ENCODE measurements around the gene CD37. TPM values are rescaled to one million over a fixed set of nuclear protein-coding genes. Genes with fewer than 3 reads are reported as not detected.
A peak's percentile ranks its signal among the peaks of the same experiment; 100 is the strongest.

The CD37 gene
- polyA plus RNA-seq, 1 of the 3 experiments (the other 2 are of a cell fraction), result not detected

DNA sequence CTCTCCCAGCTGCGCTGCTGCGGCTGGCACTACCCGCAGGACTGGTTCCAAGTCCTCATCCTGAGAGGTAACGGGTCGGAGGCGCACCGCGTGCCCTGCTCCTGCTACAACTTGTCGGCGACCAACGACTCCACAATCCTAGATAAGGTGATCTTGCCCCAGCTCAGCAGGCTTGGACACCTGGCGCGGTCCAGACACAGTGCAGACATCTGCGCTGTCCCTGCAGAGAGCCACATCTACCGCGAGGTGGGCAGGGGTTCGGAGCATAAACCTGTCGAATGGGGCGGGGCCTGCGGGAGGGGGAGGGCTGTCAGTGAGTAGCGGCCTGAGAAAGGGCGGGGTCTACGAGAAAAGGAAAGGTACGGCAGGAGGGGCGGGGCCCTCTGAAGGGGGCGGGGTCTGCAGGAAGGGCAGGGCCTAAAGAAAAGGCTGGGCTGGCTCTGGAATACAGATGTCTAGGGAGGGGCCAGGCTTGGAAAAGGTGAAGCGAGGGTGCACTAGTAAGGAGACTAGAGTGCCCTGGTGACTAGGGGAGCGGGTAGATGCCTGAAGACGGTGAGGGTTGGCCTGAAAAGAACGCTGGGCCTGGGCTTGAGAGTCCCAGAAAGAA, 3.6 kb downstream of the CD37 start:
- Histone ChIP-seq H2AFZ (ENCODE audit: low read depth) (no peak overlapping the region), H3K9me2 (no peaks in the 10 kb centered on the region), H3K4me1 (ENCODE audit: control insufficient read depth in 1 of 2, insufficient read depth in 2 of 2, low read depth in 1 of 2, low read length in 1 of 2) (peaks cover 0 to 6% of the 10 kb centered on the region in 2 experiments; a peak in 1 of 4 replicates), H3K9ac (no peak overlapping the region), H3K36me3 (replicated peaks in 1 of 2; ENCODE audit: control insufficient read depth in 1 of 2, insufficient read depth in 2 of 2, low read length in 1 of 2) (peaks cover 17 to 20% of the 10 kb centered on the region in 2 experiments), H3K27ac (ENCODE audit: low read depth in 2 of 2, low read length in 1 of 2) (no peak overlapping the region), H3K4me2 (no peak overlapping the region), H3K4me3 (ENCODE audit: low read depth in 2 of 2, low read length in 1 of 2) (no peak overlapping the region; a peak in 1 of 4 replicates), H3F3A (replicated peaks; ENCODE audit: insufficient read depth) (peaks cover 2% of the 10 kb centered on the region), H4K20me1 (ENCODE audit: insufficient read depth) (peaks cover 2% of the 10 kb centered on the region; the same call in 1 of the 2 replicates), H3K9me3 (no peaks in the 10 kb centered on the region), H3K79me2 (ENCODE audit: insufficient read depth) (no peaks in the 10 kb centered on the region), H3K27me3 (ENCODE audit: insufficient read depth) (no peaks in the 10 kb centered on the region)
- ChIA-PET CTCF (no interaction called here), POLR2A (no interaction called here)
- peak; percentile 68 for DNase-seq
- 52% methylated on average over 29 of the region's 30 CpGs for WGBS (ENCODE audit: low lambda C conversion rate)
- no peak for TF ChIP-seq TAF1 (IDR thresholded peaks at IDR 0.05; ENCODE audit: borderline replicate concordance, low read depth, low read length)

DNA sequence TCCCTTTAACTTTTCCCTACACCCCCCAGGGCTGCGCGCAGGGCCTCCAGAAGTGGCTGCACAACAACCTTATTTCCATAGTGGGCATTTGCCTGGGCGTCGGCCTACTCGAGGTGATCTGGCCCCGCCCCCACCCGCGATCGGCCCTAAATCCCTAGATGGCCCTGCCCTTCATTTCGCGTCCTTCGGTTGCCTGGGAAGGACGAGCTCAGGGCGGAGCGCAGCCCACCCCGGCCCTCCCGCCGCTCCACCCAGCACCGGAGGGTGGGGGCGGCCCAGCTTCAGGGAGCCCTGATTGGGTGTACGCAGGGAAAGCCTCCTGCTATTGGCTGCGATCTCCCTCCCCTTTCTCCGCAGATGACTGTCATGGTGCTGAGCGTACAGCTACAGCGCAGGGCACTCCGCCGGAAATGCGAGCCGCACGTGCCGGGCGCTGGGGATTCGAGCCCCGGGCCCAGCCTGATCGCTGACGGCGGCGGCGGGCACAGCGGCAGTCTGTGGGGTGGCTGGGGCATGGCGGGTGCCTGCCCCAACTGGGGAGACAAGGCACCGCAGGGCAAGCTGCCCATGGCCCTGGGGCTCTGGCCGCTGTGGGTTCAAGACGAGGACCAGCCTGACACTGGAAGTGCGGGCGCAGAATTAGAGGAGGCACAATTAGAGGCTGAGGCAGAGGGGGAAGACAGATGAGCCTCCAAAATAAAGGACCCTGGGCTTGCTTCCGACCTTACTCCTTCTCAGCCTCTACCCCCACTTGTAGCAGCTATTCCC, 4.3 kb downstream of the CD37 start:
- no peak overlapping the region for H2AFZ ChIP-seq (ENCODE audit: low read depth)
- no peak overlapping the region for H3K9ac ChIP-seq
- no peak overlapping the region; a peak in 1 of 4 replicates for H3K4me3 ChIP-seq (ENCODE audit: low read depth in 2 of 2, low read length in 1 of 2)
- ChIA-PET CTCF (interaction anchor here (0.5 to 0.6 kb wide), 2 partner anchors 130 to 596 kb away, joined by 3 to 4 read pairs; no protein-coding TSS in a partner anchor), POLR2A (no interaction called here)
- H3K9me2 ChIP-seq, result no peaks in the 10 kb centered on the region
- peak; percentile 90 for DNase-seq
- H3K4me1 ChIP-seq (ENCODE audit: control insufficient read depth in 1 of 2, insufficient read depth in 2 of 2, low read depth in 1 of 2, low read length in 1 of 2), result peaks cover 0 to 6% of the 10 kb centered on the region in 2 experiments; a peak in 1 of 4 replicates
- peaks cover 2% of the 10 kb centered on the region for H3F3A ChIP-seq (replicated peaks; ENCODE audit: insufficient read depth)
- peaks cover 2% of the 10 kb centered on the region; the same call in 1 of the 2 replicates for H4K20me1 ChIP-seq (ENCODE audit: insufficient read depth)
- H3K36me3 ChIP-seq (replicated peaks in 1 of 2; ENCODE audit: control insufficient read depth in 1 of 2, insufficient read depth in 2 of 2, low read length in 1 of 2), result peaks cover 20 to 21% of the 10 kb centered on the region in 2 experiments
- H3K4me2 ChIP-seq, result no peak overlapping the region
- no peaks in the 10 kb centered on the region for H3K79me2 ChIP-seq (ENCODE audit: insufficient read depth)
- no peak overlapping the region for H3K27ac ChIP-seq (ENCODE audit: low read depth in 2 of 2, low read length in 1 of 2)
- no peaks in the 10 kb centered on the region for H3K27me3 ChIP-seq (ENCODE audit: insufficient read depth)
- 52% methylated on average over 36 of the region's 47 CpGs for WGBS (ENCODE audit: low lambda C conversion rate)
- H3K9me3 ChIP-seq, result no peaks in the 10 kb centered on the region
- TF ChIP-seq TCF12 (IDR thresholded peaks at IDR 0.05) (no peak), FOXJ3 (CRISPR knock-in tag; IDR thresholded peaks at IDR 0.05) (no peak), RFX5 (IDR thresholded peaks at IDR 0.05; ENCODE audit: low read length) (no peak), MEF2A (IDR thresholded peaks at IDR 0.05; ENCODE audit: borderline replicate concordance, low read depth) (no peak), NRF1 (IDR thresholded peaks at IDR 0.05; ENCODE audit: low read depth, low read length) (no peak), RAD21 (IDR thresholded peaks at IDR 0.05; ENCODE audit: low read length) (no peak), TEAD4 (IDR thresholded peaks at IDR 0.05; ENCODE audit: borderline replicate concordance, insufficient read depth) (no peak), CHD2 (IDR thresholded peaks at IDR 0.05; ENCODE audit: low read length, partially characterized antibody) (no peak), ELF1 (IDR thresholded peaks at IDR 0.05) (no peak), RXRA (IDR thresholded peaks at IDR 0.05; ENCODE audit: borderline replicate concordance, low read depth) (no peak), POLR2AphosphoS5 (IDR thresholded peaks at IDR 0.05; ENCODE audit: low read depth, low read length) (no peak), EZH2phosphoT487 (IDR thresholded peaks at IDR 0.05; ENCODE audit: borderline replicate concordance, low read depth) (no peak), YY1 (IDR thresholded peaks at IDR 0.05; ENCODE audit: low read depth) (no peak), TAF1 (IDR thresholded peaks at IDR 0.05; ENCODE audit: borderline replicate concordance, low read depth, low read length) (no peak), EP300 (IDR thresholded peaks at IDR 0.05; ENCODE audit: borderline replicate concordance in 1 of 2, low read depth in 1 of 2, low read length in 1 of 2) (no peak)
- TF ChIP-seq, protein P1, sequence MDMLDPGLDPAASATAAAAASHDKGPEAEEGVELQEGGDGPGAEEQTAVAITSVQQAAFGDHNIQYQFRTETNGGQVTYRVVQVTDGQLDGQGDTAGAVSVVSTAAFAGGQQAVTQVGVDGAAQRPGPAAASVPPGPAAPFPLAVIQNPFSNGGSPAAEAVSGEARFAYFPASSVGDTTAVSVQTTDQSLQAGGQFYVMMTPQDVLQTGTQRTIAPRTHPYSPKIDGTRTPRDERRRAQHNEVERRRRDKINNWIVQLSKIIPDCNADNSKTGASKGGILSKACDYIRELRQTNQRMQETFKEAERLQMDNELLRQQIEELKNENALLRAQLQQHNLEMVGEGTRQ (IDR thresholded peaks at IDR 0.05; ENCODE audit: borderline replicate concordance, low read depth, low read length), result no peak
- TF ChIP-seq, protein P2, sequence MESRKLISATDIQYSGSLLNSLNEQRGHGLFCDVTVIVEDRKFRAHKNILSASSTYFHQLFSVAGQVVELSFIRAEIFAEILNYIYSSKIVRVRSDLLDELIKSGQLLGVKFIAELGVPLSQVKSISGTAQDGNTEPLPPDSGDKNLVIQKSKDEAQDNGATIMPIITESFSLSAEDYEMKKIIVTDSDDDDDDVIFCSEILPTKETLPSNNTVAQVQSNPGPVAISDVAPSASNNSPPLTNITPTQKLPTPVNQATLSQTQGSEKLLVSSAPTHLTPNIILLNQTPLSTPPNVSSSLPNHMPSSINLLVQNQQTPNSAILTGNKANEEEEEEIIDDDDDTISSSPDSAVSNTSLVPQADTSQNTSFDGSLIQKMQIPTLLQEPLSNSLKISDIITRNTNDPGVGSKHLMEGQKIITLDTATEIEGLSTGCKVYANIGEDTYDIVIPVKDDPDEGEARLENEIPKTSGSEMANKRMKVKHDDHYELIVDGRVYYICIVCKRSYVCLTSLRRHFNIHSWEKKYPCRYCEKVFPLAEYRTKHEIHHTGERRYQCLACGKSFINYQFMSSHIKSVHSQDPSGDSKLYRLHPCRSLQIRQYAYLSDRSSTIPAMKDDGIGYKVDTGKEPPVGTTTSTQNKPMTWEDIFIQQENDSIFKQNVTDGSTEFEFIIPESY (IDR thresholded peaks at IDR 0.05; ENCODE audit: borderline replicate concordance, low read depth), result no peak
- TF ChIP-seq, protein P3, sequence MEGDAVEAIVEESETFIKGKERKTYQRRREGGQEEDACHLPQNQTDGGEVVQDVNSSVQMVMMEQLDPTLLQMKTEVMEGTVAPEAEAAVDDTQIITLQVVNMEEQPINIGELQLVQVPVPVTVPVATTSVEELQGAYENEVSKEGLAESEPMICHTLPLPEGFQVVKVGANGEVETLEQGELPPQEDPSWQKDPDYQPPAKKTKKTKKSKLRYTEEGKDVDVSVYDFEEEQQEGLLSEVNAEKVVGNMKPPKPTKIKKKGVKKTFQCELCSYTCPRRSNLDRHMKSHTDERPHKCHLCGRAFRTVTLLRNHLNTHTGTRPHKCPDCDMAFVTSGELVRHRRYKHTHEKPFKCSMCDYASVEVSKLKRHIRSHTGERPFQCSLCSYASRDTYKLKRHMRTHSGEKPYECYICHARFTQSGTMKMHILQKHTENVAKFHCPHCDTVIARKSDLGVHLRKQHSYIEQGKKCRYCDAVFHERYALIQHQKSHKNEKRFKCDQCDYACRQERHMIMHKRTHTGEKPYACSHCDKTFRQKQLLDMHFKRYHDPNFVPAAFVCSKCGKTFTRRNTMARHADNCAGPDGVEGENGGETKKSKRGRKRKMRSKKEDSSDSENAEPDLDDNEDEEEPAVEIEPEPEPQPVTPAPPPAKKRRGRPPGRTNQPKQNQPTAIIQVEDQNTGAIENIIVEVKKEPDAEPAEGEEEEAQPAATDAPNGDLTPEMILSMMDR (IDR thresholded peaks at IDR 0.05), result no peak
- TF ChIP-seq, protein P4, sequence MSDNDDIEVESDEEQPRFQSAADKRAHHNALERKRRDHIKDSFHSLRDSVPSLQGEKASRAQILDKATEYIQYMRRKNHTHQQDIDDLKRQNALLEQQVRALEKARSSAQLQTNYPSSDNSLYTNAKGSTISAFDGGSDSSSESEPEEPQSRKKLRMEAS (IDR thresholded peaks at IDR 0.05; ENCODE audit: low read depth), result peak; percentile 68
- TF ChIP-seq, protein P5, sequence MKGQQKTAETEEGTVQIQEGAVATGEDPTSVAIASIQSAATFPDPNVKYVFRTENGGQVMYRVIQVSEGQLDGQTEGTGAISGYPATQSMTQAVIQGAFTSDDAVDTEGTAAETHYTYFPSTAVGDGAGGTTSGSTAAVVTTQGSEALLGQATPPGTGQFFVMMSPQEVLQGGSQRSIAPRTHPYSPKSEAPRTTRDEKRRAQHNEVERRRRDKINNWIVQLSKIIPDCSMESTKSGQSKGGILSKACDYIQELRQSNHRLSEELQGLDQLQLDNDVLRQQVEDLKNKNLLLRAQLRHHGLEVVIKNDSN (IDR thresholded peaks at IDR 0.05; ENCODE audit: borderline replicate concordance, low read depth), result 0 out of 2 replicates have a peak, but pooled peaks have one; percentile 7

All from SK-N-SH (cell line).